C4-2B (cell line): ENCODE data around the gene RNH1.

Experiments
- ZFX ChIP-seq: fragments of 450-650 bp; IDR thresholded peaks from 2 replicates; pipeline ENCODE4 v1.6.1; 2017
- TF ChIP-seq, protein P1 (sequence below): fragments of 450-650 bp; conservative IDR thresholded peaks from 2 replicates; pipeline ENCODE4 v1.5.1; 2017; ENCODE audit warnings: mild to moderate bottlenecking

DNA sequence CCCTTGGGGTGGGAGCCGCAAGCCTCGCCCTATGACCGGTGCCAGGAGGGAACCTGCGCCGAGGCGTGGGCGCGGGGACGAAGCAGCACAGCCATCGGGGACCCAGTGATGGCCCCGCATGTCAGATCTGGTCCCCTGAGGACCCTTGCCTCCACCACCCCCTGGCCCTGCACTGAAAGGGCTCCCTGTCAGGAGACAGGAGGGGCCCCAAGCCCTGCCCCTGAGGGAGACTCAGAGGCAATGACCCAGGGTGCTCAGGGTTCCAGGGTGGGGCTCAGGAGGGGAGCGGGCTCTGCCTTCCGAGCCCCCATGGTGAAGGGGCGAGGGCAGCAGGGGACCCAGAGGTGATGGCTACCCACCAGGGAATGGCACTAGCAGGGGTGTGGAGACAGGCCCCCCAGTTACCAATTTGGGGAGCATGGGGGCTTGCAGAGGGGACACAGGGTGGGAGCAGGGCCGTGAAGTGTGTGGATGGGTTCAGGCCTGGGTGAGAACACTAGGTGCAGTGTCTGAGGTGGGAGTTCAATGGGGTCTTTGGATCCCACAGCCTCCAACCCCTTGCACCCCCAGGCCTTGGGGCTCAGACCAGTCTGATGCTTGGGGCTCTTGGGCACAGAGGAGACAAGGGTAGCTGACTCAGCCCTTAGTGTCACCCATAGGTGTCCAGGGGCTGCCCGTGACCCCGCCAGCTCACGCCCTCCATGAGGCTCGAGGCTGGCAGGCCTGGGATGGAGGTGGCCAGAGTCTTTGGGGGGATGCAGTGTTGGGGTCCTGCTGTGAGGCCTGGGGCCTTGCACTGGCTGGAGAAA is 30.8 kb upstream of the RNH1 start:
- TF ChIP-seq, protein P1, sequence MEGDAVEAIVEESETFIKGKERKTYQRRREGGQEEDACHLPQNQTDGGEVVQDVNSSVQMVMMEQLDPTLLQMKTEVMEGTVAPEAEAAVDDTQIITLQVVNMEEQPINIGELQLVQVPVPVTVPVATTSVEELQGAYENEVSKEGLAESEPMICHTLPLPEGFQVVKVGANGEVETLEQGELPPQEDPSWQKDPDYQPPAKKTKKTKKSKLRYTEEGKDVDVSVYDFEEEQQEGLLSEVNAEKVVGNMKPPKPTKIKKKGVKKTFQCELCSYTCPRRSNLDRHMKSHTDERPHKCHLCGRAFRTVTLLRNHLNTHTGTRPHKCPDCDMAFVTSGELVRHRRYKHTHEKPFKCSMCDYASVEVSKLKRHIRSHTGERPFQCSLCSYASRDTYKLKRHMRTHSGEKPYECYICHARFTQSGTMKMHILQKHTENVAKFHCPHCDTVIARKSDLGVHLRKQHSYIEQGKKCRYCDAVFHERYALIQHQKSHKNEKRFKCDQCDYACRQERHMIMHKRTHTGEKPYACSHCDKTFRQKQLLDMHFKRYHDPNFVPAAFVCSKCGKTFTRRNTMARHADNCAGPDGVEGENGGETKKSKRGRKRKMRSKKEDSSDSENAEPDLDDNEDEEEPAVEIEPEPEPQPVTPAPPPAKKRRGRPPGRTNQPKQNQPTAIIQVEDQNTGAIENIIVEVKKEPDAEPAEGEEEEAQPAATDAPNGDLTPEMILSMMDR = no peak
- no peak for TF ChIP-seq ZFX
